ENCODE measurements around the gene PCDHA4. TPM values are rescaled to one million over a fixed set of nuclear protein-coding genes. Genes with fewer than 3 reads are reported as not detected.
"Not testable (repeated sequence)": the region's sequence is repeated elsewhere in the genome, so short reads cannot be mapped to it uniquely, and the experiment has no call there.

PCDHA4 gene
- total and polyA plus RNA-seq, 4 donors, result 0.05 to 0.90 (median 0.78) TPM; not detected in 1

DNA sequence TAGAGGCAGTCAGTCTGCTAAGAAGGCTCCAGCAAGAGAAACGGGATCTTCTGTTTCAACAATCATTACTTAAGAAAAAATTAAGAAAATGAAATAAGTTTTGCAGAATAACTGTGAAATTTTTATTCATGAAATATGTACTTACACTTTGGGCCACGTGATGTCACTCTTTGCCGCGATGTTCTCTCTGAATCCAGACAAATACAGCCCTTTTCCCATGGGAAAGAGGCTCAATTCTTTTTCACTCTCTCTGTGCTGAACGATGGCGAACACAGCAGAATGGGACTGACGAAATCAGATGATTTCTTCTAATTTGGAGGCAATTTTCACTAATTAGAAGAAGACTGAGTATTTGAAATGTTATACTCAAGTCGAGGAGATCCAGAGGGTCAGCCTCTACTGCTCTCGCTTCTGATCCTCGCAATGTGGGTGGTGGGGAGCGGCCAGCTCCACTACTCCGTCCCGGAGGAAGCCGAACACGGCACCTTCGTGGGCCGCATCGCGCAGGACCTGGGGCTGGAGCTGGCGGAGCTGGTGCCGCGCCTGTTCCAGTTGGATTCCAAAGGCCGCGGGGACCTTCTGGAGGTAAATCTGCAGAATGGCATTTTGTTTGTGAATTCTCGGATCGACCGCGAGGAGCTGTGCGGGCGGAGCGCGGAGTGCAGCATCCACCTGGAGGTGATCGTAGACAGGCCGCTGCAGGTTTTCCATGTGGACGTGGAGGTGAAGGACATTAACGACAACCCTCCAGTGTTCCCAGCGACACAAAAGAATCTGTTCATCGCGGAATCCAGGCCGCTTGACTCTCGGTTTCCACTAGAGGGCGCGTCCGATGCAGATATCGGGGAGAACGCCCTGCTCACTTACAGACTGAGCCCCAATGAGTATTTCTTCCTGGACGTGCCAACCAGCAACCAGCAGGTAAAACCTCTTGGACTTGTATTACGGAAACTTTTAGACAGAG, 41.6 kb downstream of the PCDHA4 start, which contains the start of gene PCDHA9:
PCDHA9 (plus strand) TSS at position 244 of the 964 bp plus-strand sequence; CDS start at position 358, 114 bp downstream.
- ATAC-seq (ENCODE audit: low FRiP score); H3K27me3 ChIP-seq (ENCODE audit: control insufficient read depth in 1 of 2, insufficient read depth in 2 of 2, low read length in 1 of 2); DNase-seq; H3K4me3 ChIP-seq (ENCODE audit: low read length in 2 of 2); H3K36me3 ChIP-seq (ENCODE audit: control insufficient read depth in 1 of 2, insufficient read depth in 2 of 2, low read length in 1 of 2); intact Hi-C loops (cut with DNase I); H3K27ac ChIP-seq (ENCODE audit: low read depth in 1 of 2, low read length in 2 of 2); H3K4me1 ChIP-seq (ENCODE audit: control insufficient read depth in 1 of 2, insufficient read depth in 2 of 2, low read length in 2 of 2): not testable (repeated sequence)
- 13% methylated on average over 46 of the region's 48 CpGs; no CpG with 5 or more reads in 1 of the 2 donors for WGBS, 2 donors
- H3K9me3 ChIP-seq (ENCODE audit: control insufficient read depth, low read length), result peaks cover 15% of the 10 kb centered on the region

DNA sequence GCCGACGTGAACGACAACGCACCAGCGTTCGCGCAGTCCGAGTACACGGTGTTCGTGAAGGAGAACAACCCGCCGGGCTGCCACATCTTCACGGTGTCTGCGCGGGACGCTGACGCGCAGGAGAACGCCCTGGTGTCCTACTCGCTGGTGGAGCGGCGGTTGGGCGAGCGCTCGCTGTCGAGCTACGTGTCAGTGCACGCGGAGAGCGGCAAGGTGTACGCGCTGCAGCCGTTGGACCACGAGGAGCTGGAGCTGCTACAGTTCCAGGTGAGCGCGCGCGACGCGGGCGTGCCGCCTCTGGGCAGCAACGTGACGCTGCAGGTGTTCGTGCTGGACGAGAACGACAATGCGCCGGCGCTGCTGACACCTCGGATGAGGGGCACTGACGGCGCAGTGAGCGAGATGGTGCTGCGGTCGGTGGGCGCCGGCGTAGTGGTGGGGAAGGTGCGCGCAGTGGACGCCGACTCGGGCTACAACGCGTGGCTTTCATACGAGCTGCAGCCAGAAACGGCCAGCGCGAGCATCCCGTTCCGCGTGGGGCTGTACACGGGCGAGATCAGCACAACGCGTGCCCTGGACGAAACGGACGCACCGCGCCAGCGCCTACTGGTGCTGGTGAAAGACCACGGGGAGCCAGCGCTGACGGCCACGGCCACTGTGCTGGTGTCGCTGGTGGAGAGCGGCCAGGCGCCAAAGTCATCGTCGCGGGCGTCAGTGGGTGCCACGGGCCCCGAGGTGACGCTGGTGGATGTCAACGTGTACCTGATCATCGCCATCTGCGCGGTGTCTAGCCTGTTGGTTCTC, 43.2 kb downstream of the PCDHA4 start:
- H3K27ac ChIP-seq (ENCODE audit: low read depth in 1 of 2, low read length in 2 of 2); H3K27me3 ChIP-seq (ENCODE audit: control insufficient read depth in 1 of 2, insufficient read depth in 2 of 2, low read length in 1 of 2); H3K36me3 ChIP-seq (ENCODE audit: control insufficient read depth in 1 of 2, insufficient read depth in 2 of 2, low read length in 1 of 2); H3K4me1 ChIP-seq (ENCODE audit: control insufficient read depth in 1 of 2, insufficient read depth in 2 of 2, low read length in 2 of 2); DNase-seq; intact Hi-C loops (cut with DNase I); H3K4me3 ChIP-seq (ENCODE audit: low read length in 2 of 2); ATAC-seq (ENCODE audit: low FRiP score): not testable (repeated sequence)
- H3K9me3 ChIP-seq (ENCODE audit: control insufficient read depth, low read length), result peaks cover 15% of the 10 kb centered on the region
- 33% methylated on average over 101 of the region's 101 CpGs; no CpG with 5 or more reads in 1 of the 2 donors for WGBS, 2 donors

DNA sequence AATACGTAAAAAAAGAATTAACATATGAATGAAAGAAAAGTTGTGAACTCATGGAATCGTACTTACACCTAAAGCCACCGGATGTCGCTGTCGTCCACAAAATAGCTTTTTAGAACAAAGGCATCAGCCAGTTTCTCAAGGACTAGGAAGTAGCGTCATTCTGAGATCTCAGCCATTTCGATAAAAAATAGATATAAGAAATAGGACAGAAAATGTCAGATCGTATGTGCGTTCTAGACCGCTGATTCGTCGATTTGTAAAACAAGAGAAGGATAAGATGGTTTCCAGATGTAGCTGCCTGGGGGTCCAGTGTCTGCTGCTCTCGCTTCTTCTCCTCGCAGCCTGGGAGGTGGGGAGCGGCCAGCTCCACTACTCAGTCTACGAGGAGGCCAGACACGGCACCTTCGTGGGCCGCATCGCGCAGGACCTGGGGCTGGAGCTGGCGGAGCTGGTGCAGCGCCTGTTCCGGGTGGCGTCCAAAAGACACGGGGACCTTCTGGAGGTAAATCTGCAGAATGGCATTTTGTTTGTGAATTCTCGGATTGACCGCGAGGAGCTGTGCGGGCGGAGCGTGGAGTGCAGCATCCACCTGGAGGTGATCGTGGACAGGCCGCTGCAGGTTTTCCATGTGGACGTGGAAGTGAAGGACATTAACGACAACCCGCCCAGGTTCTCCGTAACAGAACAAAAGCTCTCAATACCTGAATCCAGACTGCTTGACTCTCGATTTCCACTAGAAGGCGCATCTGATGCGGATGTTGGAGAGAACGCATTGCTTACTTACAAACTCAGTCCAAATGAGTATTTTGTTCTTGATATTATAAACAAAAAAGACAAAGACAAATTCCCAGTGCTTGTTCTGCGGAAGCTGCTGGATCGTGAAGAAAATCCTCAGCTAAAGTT, 49.2 kb downstream of the PCDHA4 start, which contains the start of gene PCDHA10:
PCDHA10 (plus strand) TSS at position 126 of the 903 bp plus-strand sequence; CDS start at position 278, 152 bp downstream.
- Histone ChIP-seq H3K27ac (ENCODE audit: low read depth in 1 of 2, low read length in 2 of 2) (no peak within 1 kb of the TSS), H3K4me3 (ENCODE audit: low read length in 2 of 2) (no peak within 1 kb of the TSS), H3K4me1 (ENCODE audit: control insufficient read depth in 1 of 2, insufficient read depth in 2 of 2, low read length in 2 of 2) (no peaks in the 10 kb centered on the region), H3K9me3 (ENCODE audit: control insufficient read depth, low read length) (peaks cover 13% of the 10 kb centered on the region), H3K27me3 (ENCODE audit: control insufficient read depth in 1 of 2, insufficient read depth in 2 of 2, low read length in 1 of 2) (no peaks in the 10 kb centered on the region), H3K36me3 (ENCODE audit: control insufficient read depth in 1 of 2, insufficient read depth in 2 of 2, low read length in 1 of 2) (no peaks in the 10 kb centered on the region)
- WGBS, 2 donors, result 17% methylated on average over 44 of the region's 44 CpGs; no CpG with 5 or more reads in 1 of the 2 donors
- intact Hi-C loops (cut with DNase I), result no loop called here
- no peak for DNase-seq
- ATAC-seq (ENCODE audit: low FRiP score), result no peak

- Histone ChIP-seq H3K4me1 (ENCODE audit: control insufficient read depth in 1 of 2, insufficient read depth in 2 of 2, low read length in 2 of 2) (no peaks in the 10 kb centered on the region), H3K9me3 (ENCODE audit: control insufficient read depth, low read length) (peaks cover 20% of the 10 kb centered on the region), H3K36me3 (ENCODE audit: control insufficient read depth in 1 of 2, insufficient read depth in 2 of 2, low read length in 1 of 2) (no peaks in the 10 kb centered on the region), H3K27ac (ENCODE audit: low read depth in 1 of 2, low read length in 2 of 2) (no peak overlapping the region), H3K4me3 (ENCODE audit: low read length in 2 of 2) (no peak overlapping the region), H3K27me3 (ENCODE audit: control insufficient read depth in 1 of 2, insufficient read depth in 2 of 2, low read length in 1 of 2) (no peaks in the 10 kb centered on the region)
- intact Hi-C loops (cut with DNase I), result no loop called here
- DNase-seq (no peak), ATAC-seq (ENCODE audit: low FRiP score) (no peak)
- WGBS, 2 donors, result 44% methylated on average over 94 of the region's 94 CpGs; no CpG with 5 or more reads in 1 of the 2 donors
Measured at GRCh38 chr5:140857177-140857986, 50.5 kb downstream of the PCDHA4 start.

- WGBS, 2 donors, result 50% methylated on average over 22 of the region's 22 CpGs; no CpG with 5 or more reads in 1 of the 2 donors
- intact Hi-C loops (cut with DNase I), result no loop called here
Measured at GRCh38 chr5:140857987-140858240, 51.0 kb downstream of the PCDHA4 start.

DNA sequence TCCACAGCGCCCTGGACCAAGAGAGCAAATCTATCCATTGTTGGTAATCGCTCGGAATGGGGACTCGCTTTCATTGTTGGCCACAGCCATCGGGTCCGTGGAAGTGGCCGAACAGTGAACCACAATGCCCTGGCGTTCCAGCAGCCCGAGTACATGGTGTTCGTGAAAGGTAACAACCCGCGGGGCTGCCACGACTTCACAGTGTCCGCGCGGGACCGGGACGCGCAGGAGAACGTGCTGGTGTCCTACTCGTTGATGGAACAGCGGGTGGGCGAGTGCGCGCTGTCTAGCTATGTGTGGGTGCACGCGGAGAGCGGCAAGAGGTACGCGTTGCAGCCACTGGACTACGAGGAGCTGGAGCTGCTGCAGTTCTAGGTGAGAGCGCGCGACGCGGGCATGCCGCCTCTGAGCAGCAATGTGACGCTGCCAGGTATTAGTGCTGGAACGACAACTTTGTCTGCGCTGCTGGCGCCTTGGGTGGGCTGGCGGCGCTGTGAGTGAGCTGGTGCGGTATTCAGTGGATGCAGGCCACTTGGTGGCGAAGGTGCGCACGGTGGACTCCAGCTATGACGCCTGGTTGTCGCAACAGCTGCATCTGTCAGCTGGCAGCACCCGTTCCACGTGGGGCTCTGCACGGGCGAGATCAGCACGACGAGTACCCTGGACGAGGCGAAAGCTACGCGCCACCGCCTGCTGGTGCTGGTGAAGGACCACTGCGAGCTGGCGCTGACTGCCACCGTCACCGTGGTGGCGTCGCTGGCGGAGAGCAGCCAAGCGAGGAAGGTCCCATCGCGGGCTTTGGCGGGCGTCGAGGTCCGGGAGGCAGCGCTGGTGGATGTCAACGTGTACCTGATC, 55.8 kb downstream of the PCDHA4 start:
- intact Hi-C loops (cut with DNase I), result no loop called here
- no peak overlapping the region for H3K4me3 ChIP-seq (ENCODE audit: low read length in 2 of 2)
- WGBS, 2 donors, result 31 to 35% methylated on average over 75 to 76 of the region's 76 CpGs
- H3K27me3 ChIP-seq (ENCODE audit: control insufficient read depth in 1 of 2, insufficient read depth in 2 of 2, low read length in 1 of 2), result no peaks in the 10 kb centered on the region
- H3K27ac ChIP-seq (ENCODE audit: low read depth in 1 of 2, low read length in 2 of 2), result no peak overlapping the region
- DNase-seq (no peak), ATAC-seq (ENCODE audit: low FRiP score) (no peak)
- H3K9me3 ChIP-seq (ENCODE audit: control insufficient read depth, low read length), result peaks cover 18% of the 10 kb centered on the region
- H3K36me3 ChIP-seq (ENCODE audit: control insufficient read depth in 1 of 2, insufficient read depth in 2 of 2, low read length in 1 of 2), result no peaks in the 10 kb centered on the region
- H3K4me1 ChIP-seq (ENCODE audit: control insufficient read depth in 1 of 2, insufficient read depth in 2 of 2, low read length in 2 of 2), result no peaks in the 10 kb centered on the region

More at GRCh38 chr5:140857987-140858240, 51.0 kb downstream of the PCDHA4 start:
- no peaks in the 10 kb centered on the region for H3K4me1 ChIP-seq (ENCODE audit: control insufficient read depth in 1 of 2, insufficient read depth in 2 of 2, low read length in 2 of 2)
- no peaks in the 10 kb centered on the region for H3K27me3 ChIP-seq (ENCODE audit: control insufficient read depth in 1 of 2, insufficient read depth in 2 of 2, low read length in 1 of 2)
- H3K27ac ChIP-seq (ENCODE audit: low read depth in 1 of 2, low read length in 2 of 2), result no peak overlapping the region
- no peak for ATAC-seq (ENCODE audit: low FRiP score)
- H3K4me3 ChIP-seq (ENCODE audit: low read length in 2 of 2), result no peak overlapping the region
- peaks cover 25% of the 10 kb centered on the region for H3K9me3 ChIP-seq (ENCODE audit: control insufficient read depth, low read length)
- H3K36me3 ChIP-seq (ENCODE audit: control insufficient read depth in 1 of 2, insufficient read depth in 2 of 2, low read length in 1 of 2), result no peaks in the 10 kb centered on the region
- no peak for DNase-seq
